ENCODE results near the gene NUAK1.

The NUAK1 gene

GRCh38 chr12:106091446-106091820, 47.3 kb downstream of the NUAK1 start:
- TF ChIP-seq CTCF (IDR thresholded peaks at IDR 0.05; ENCODE audit: low read depth, low read length, missing control alignments): peak; percentile 7
- in situ Hi-C loops (cut with HindIII; ENCODE audit: low pct_ligation_motif_present, low sequenced_read_pairs): no loop called here
- Histone ChIP-seq H3K27me3 (replicated peaks) (no peaks in the 10 kb centered on the region), H3K36me3 (replicated peaks) (peaks cover 6% of the 10 kb centered on the region), H3K27ac (peak overlapping the region; percentile 83), H3K4me3 (ENCODE audit: low read depth, low read length) (no peak overlapping the region)
- DNase-seq: no peak

- no peaks in the 10 kb centered on the region for H3K27me3 ChIP-seq (replicated peaks)
- H3K4me3 ChIP-seq (ENCODE audit: low read depth, low read length): no peak overlapping the region
- in situ Hi-C loops (cut with HindIII; ENCODE audit: low pct_ligation_motif_present, low sequenced_read_pairs): no loop called here
- peak overlapping the region; percentile 83 for H3K27ac ChIP-seq
- peaks cover 6% of the 10 kb centered on the region for H3K36me3 ChIP-seq (replicated peaks)
- no peak for TF ChIP-seq CTCF (IDR thresholded peaks at IDR 0.05; ENCODE audit: low read depth, low read length, missing control alignments)
- DNase-seq: peak; percentile 71
Measured at GRCh38 chr12:106090591-106091445, 47.9 kb downstream of the NUAK1 start.

GRCh38 chr12:106089935-106090334, 48.8 kb downstream of the NUAK1 start:
- Histone ChIP-seq H3K27ac (peak overlapping the region; percentile 83), H3K4me3 (ENCODE audit: low read depth, low read length) (no peak overlapping the region), H3K27me3 (replicated peaks) (no peaks in the 10 kb centered on the region), H3K36me3 (replicated peaks) (no peaks in the 10 kb centered on the region)
- TF ChIP-seq CTCF (IDR thresholded peaks at IDR 0.05; ENCODE audit: low read depth, low read length, missing control alignments): no peak
- no peak for DNase-seq
- in situ Hi-C loops (cut with HindIII; ENCODE audit: low pct_ligation_motif_present, low sequenced_read_pairs): no loop called here

- no peak for TF ChIP-seq CTCF (IDR thresholded peaks at IDR 0.05; ENCODE audit: low read depth, low read length, missing control alignments)
- no peaks in the 10 kb centered on the region for H3K27me3 ChIP-seq (replicated peaks)
- no peaks in the 10 kb centered on the region for H3K36me3 ChIP-seq (replicated peaks)
- no peak for DNase-seq
- in situ Hi-C loops (cut with HindIII; ENCODE audit: low pct_ligation_motif_present, low sequenced_read_pairs): no loop called here
- no peak overlapping the region for H3K4me3 ChIP-seq (ENCODE audit: low read depth, low read length)
- H3K27ac ChIP-seq: no peak overlapping the region
Measured at GRCh38 chr12:106088811-106089485, 49.8 kb downstream of the NUAK1 start.

GRCh38 chr12:106088246-106088808, 50.4 kb downstream of the NUAK1 start:
- TF ChIP-seq CTCF (IDR thresholded peaks at IDR 0.05; ENCODE audit: low read depth, low read length, missing control alignments): no peak
- in situ Hi-C loops (cut with HindIII; ENCODE audit: low pct_ligation_motif_present, low sequenced_read_pairs): no loop called here
- no peak overlapping the region for H3K4me3 ChIP-seq (ENCODE audit: low read depth, low read length)
- H3K27ac ChIP-seq: no peak overlapping the region
- H3K27me3 ChIP-seq (replicated peaks): no peaks in the 10 kb centered on the region
- DNase-seq: no peak
- no peaks in the 10 kb centered on the region for H3K36me3 ChIP-seq (replicated peaks)

Measured in brain microvascular endothelial cell (primary cell).